Vagina (tissue), 2 donors: ENCODE measurements around the gene ZDHHC18. TPM values are rescaled to one million over a fixed set of nuclear protein-coding genes. Genes with fewer than 3 reads are reported as not detected.

ENCODE experiments used
- DNase-seq, 2 donors: peaks; one replicate each; pipeline ENCODE4 v3.0.0-alpha.2; 2017; ENCODE audit errors: extremely low spot score in 2 of 2
- H3K27ac ChIP-seq: fragments of 200-600 bp; sonication (generic); one replicate; pipeline ENCODE4 v1.5.1; 2019
- H3K27me3 ChIP-seq: fragments of 200-600 bp; sonication (generic); one replicate; pipeline ENCODE4 v1.5.1; 2019
- H3K36me3 ChIP-seq, 2 donors: fragments of 200-600 bp; sonication (generic); one replicate each; pipeline ENCODE4 v1.5.1; 2017 to 2019
- H3K4me1 ChIP-seq: fragments of 200-600 bp; sonication (generic); one replicate; pipeline ENCODE4 v1.5.1; 2019
- H3K4me3 ChIP-seq, 2 donors: fragments of 200-600 bp; sonication (generic); 1 replicate in 1 of 2; 2 replicates in 1 of 2; pipeline ENCODE4 v1.5.1; 2016 to 2019
- H3K9me3 ChIP-seq: fragments of 200-600 bp; sonication (generic); one replicate; pipeline ENCODE4 v1.5.1; 2019
- CTCF ChIP-seq, 3 experiments: fragments of 450-650 bp in 2 of 3; fragments of 200-600 bp in 1 of 3; sonication (generic) in 1 of 3; IDR thresholded peaks; one replicate each; pipeline ENCODE4 v1.5.1; 2017 to 2019; ENCODE audit warnings: antibody characterized with exemption in 3 of 3, mild to moderate bottlenecking in 2 of 3, moderate library complexity in 2 of 3
- POLR2A ChIP-seq, 2 donors: fragments of 450-650 bp; IDR thresholded peaks; one replicate each; pipeline ENCODE4 v1.6.1; 2017; ENCODE audit warnings: antibody characterized with exemption in 2 of 2, mild to moderate bottlenecking in 2 of 2, moderate library complexity in 2 of 2
- POLR2AphosphoS5 ChIP-seq, 2 donors: sonication (generic); formaldehyde crosslinking; IDR thresholded peaks; one replicate each; pipeline ENCODE4 v1.9.0; 2017; ENCODE audit warnings: antibody characterized with exemption in 2 of 2, mild to moderate bottlenecking in 2 of 2, low read depth in 1 of 2; ENCODE audit not compliant: insufficient read depth in 1 of 2
- intact Hi-C: fragments of 100-400 bp; cut with DNase I; formaldehyde crosslinking; loops from one replicate; pipeline ENCODE4 v1.15.1; 2023
- total RNA-seq: library from RNA; depleted of rRNA; stranded (reverse); fragments of >200 nt; gene quantifications from one replicate; pipeline ENCODE4 v1.2.3, GENCODE V29; 2016

Gene ZDHHC18
- total RNA-seq, 1 donor from 2014 or later = 31.4 TPM

GRCh38 chr1:26788515-26788785, 38.0 kb upstream of the ZDHHC18 start:
- Histone ChIP-seq H3K9me3 (no peaks in the 10 kb centered on the region), H3K36me3 (no peaks in the 10 kb centered on the region), H3K27me3 (no peaks in the 10 kb centered on the region), H3K27ac (peak overlapping the region; percentile 97), H3K4me3 (peak overlapping the region; percentile 60 to 62), H3K4me1 (peaks cover 44% of the 10 kb centered on the region)
- no peak for TF ChIP-seq CTCF (IDR thresholded peaks at IDR 0.05)
- TF ChIP-seq POLR2AphosphoS5 (IDR thresholded peaks at IDR 0.05; ENCODE audit: insufficient read depth in 1 of 2, low read depth in 1 of 2) = no peak
- no peak for TF ChIP-seq POLR2A (IDR thresholded peaks at IDR 0.05)
- intact Hi-C loops = no loop called here
- DNase-seq = no peak

GRCh38 chr1:26788836-26789611, 37.5 kb upstream of the ZDHHC18 start:
- peak overlapping the region; percentile 97 for H3K27ac ChIP-seq
- peak overlapping the region; percentile 60 to 62 for H3K4me3 ChIP-seq
- no peak for DNase-seq
- no peaks in the 10 kb centered on the region for H3K9me3 ChIP-seq
- no peaks in the 10 kb centered on the region for H3K27me3 ChIP-seq
- intact Hi-C loops = no loop called here
- H3K4me1 ChIP-seq = peaks cover 38% of the 10 kb centered on the region
- peaks cover 0 to 1% of the 10 kb centered on the region in 2 donors for H3K36me3 ChIP-seq
- no peak for TF ChIP-seq POLR2A (IDR thresholded peaks at IDR 0.05)
- TF ChIP-seq CTCF (IDR thresholded peaks at IDR 0.05) = peak; percentile 91 to 98 (median 93)
- peak; percentile 40 to 91 for TF ChIP-seq POLR2AphosphoS5 (IDR thresholded peaks at IDR 0.05; ENCODE audit: insufficient read depth in 1 of 2, low read depth in 1 of 2)

- Histone ChIP-seq H3K9me3 (no peaks in the 10 kb centered on the region), H3K27ac (no peak overlapping the region), H3K4me3 (no peak overlapping the region), H3K4me1 (peaks cover 33% of the 10 kb centered on the region), H3K27me3 (no peaks in the 10 kb centered on the region), H3K36me3 (peaks cover 0 to 6% of the 10 kb centered on the region in 2 donors)
- DNase-seq = no peak
- intact Hi-C loops = no loop called here
- TF ChIP-seq CTCF (IDR thresholded peaks at IDR 0.05) (no peak), POLR2AphosphoS5 (IDR thresholded peaks at IDR 0.05; ENCODE audit: insufficient read depth in 1 of 2, low read depth in 1 of 2) (no peak), POLR2A (IDR thresholded peaks at IDR 0.05) (no peak)
These were observed 36.9 kb upstream of the ZDHHC18 start for GRCh38 chr1:26789612-26789865.

- peaks cover 29% of the 10 kb centered on the region for H3K4me1 ChIP-seq
These were observed 36.6 kb upstream of the ZDHHC18 start for GRCh38 chr1:26789931-26790330.

More at GRCh38 chr1:26789931-26790330, 36.6 kb upstream of the ZDHHC18 start:
- Histone ChIP-seq H3K9me3 (no peaks in the 10 kb centered on the region), H3K4me3 (no peak overlapping the region), H3K27ac (no peak overlapping the region), H3K27me3 (no peaks in the 10 kb centered on the region), H3K36me3 (peaks cover 0 to 10% of the 10 kb centered on the region in 2 donors)
- intact Hi-C loops = loop anchor here (5.0 kb wide), 1 partner anchor 188 kb away; no protein-coding TSS in a partner anchor
- TF ChIP-seq POLR2AphosphoS5 (IDR thresholded peaks at IDR 0.05; ENCODE audit: insufficient read depth in 1 of 2, low read depth in 1 of 2) (no peak), POLR2A (IDR thresholded peaks at IDR 0.05) (no peak), CTCF (IDR thresholded peaks at IDR 0.05) (no peak)
- no peak for DNase-seq
